NCI-H226 (cell line): ENCODE data around the gene TOGARAM1.

ENCODE experiments used
- DNase-seq: peaks from one replicate; pipeline ENCODE4 v3.0.0-alpha.2; 2015

The TOGARAM1 gene

GRCh38 chr14:44963044-44963528 lies 1.1 kb downstream of the TOGARAM1 start:
- no peak for DNase-seq

- DNase-seq = no peak
These were observed 1.9 kb downstream of the TOGARAM1 start for GRCh38 chr14:44963775-44964380.

GRCh38 chr14:44966601-44967336 lies 4.8 kb downstream of the TOGARAM1 start:
- DNase-seq = no peak

- no peak for DNase-seq
These were observed 6.7 kb downstream of the TOGARAM1 start for GRCh38 chr14:44968714-44969113.

GRCh38 chr14:44970907-44971306 lies 8.9 kb downstream of the TOGARAM1 start:
- no peak for DNase-seq

GRCh38 chr14:44971459-44971858 lies 9.5 kb downstream of the TOGARAM1 start:
- no peak for DNase-seq

GRCh38 chr14:44979273-44979672 lies 17.3 kb downstream of the TOGARAM1 start:
- no peak for DNase-seq

GRCh38 chr14:44979740-44980356 lies 17.9 kb downstream of the TOGARAM1 start:
- no peak for DNase-seq

GRCh38 chr14:44981198-44981597 lies 19.2 kb downstream of the TOGARAM1 start:
- no peak for DNase-seq

- DNase-seq = no peak
These were observed 20.6 kb downstream of the TOGARAM1 start for GRCh38 chr14:44982594-44982993.

GRCh38 chr14:44988694-44989093 lies 26.7 kb downstream of the TOGARAM1 start:
- DNase-seq = no peak

GRCh38 chr14:44989497-44990440 lies 27.8 kb downstream of the TOGARAM1 start:
- no peak for DNase-seq

- DNase-seq = no peak
These were observed 28.5 kb downstream of the TOGARAM1 start for GRCh38 chr14:44990533-44990932.

- no peak for DNase-seq
These were observed 33.2 kb downstream of the TOGARAM1 start for GRCh38 chr14:44995196-44995595.

GRCh38 chr14:44995770-44996294 lies 33.8 kb downstream of the TOGARAM1 start:
- DNase-seq = no peak

- no peak for DNase-seq
These were observed 41.9 kb downstream of the TOGARAM1 start for GRCh38 chr14:45003924-45004323.

- no peak for DNase-seq
These were observed 53.1 kb downstream of the TOGARAM1 start for GRCh38 chr14:45015133-45015532.

GRCh38 chr14:45028107-45028626 lies 66.2 kb downstream of the TOGARAM1 start:
- no peak for DNase-seq

- no peak for DNase-seq
These were observed 72.7 kb downstream of the TOGARAM1 start for GRCh38 chr14:45034730-45035129.

- DNase-seq = no peak
These were observed 76.3 kb downstream of the TOGARAM1 start for GRCh38 chr14:45038256-45038655.

- DNase-seq = no peak
These were observed 76.9 kb downstream of the TOGARAM1 start for GRCh38 chr14:45038865-45039264.

GRCh38 chr14:45039390-45039789 lies 77.4 kb downstream of the TOGARAM1 start:
- no peak for DNase-seq
